ENCODE results near the gene TNFSF10.

TNFSF10 gene

GRCh38 chr3:172546105-172546504 is 22.9 kb upstream of the TNFSF10 start:
- TF ChIP-seq CTCF (IDR thresholded peaks at IDR 0.05; ENCODE audit: borderline replicate concordance, control extremely low read depth, extremely low read depth, insufficient read depth, missing control alignments), result no peak
- in situ Hi-C loops (cut with MboI; ENCODE audit: low sequenced_read_pairs, unreplicated experiment), result no loop called here

DNA sequence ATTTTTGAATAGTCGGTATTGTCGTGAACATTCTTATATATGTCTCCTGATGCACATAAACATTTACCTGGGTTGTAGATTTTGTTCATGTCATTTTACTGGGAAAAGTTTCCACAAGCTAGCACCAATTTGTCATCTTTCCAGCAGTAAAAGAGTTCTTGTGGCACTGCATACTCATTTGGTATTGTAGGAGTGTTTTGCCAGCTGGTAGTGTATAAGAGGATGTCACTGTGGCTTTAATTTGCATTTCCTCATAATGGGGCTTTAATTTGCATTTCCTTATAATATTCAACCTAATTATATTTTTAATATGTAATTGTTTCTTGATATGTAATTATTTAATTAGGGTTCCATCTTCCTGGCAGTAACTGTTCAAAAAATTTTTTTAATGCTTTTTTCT is 21.2 kb upstream of the TNFSF10 start:
- TF ChIP-seq CTCF (IDR thresholded peaks at IDR 0.05; ENCODE audit: borderline replicate concordance, control extremely low read depth, extremely low read depth, insufficient read depth, missing control alignments), result no peak
- DNase-seq (ENCODE audit: low spot score), result no peak
- in situ Hi-C loops (cut with MboI; ENCODE audit: low sequenced_read_pairs, unreplicated experiment), result no loop called here

More at GRCh38 chr3:172546105-172546504, 22.9 kb upstream of the TNFSF10 start:
- DNase-seq (ENCODE audit: low spot score), result no peak

DNA sequence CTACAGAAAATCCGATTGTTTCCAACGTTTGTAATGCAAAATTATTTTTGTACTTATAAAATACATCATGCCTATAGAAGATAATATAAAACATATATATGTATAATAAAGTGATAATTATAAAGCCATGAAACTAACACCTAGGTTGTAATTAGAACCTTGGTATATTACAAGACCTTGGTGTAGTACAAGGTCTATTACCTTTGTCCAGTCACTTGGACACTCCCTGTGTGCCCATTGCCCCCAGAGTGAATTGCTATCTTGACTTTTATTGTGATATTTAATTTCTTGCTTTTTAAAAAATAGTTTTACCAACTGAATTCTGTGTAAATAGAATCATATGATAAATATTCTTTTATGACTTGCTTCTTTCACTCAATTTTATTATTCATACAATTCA is 20.7 kb upstream of the TNFSF10 start:
- TF ChIP-seq CTCF (IDR thresholded peaks at IDR 0.05; ENCODE audit: borderline replicate concordance, control extremely low read depth, extremely low read depth, insufficient read depth, missing control alignments), result no peak
- in situ Hi-C loops (cut with MboI; ENCODE audit: low sequenced_read_pairs, unreplicated experiment), result no loop called here
- DNase-seq (ENCODE audit: low spot score), result no peak

- DNase-seq (ENCODE audit: low spot score), result no peak
- in situ Hi-C loops (cut with MboI; ENCODE audit: low sequenced_read_pairs, unreplicated experiment), result no loop called here
- TF ChIP-seq CTCF (IDR thresholded peaks at IDR 0.05; ENCODE audit: borderline replicate concordance, control extremely low read depth, extremely low read depth, insufficient read depth, missing control alignments), result no peak
These were observed 20.2 kb upstream of the TNFSF10 start for GRCh38 chr3:172543419-172543818.

GRCh38 chr3:172542999-172543398 is 19.8 kb upstream of the TNFSF10 start:
- in situ Hi-C loops (cut with MboI; ENCODE audit: low sequenced_read_pairs, unreplicated experiment), result no loop called here
- no peak for TF ChIP-seq CTCF (IDR thresholded peaks at IDR 0.05; ENCODE audit: borderline replicate concordance, control extremely low read depth, extremely low read depth, insufficient read depth, missing control alignments)

GRCh38 chr3:172541945-172542488 is 18.8 kb upstream of the TNFSF10 start:
- no peak for TF ChIP-seq CTCF (IDR thresholded peaks at IDR 0.05; ENCODE audit: borderline replicate concordance, control extremely low read depth, extremely low read depth, insufficient read depth, missing control alignments)
- in situ Hi-C loops (cut with MboI; ENCODE audit: low sequenced_read_pairs, unreplicated experiment), result no loop called here
- no peak for DNase-seq (ENCODE audit: low spot score)

More at GRCh38 chr3:172542999-172543398, 19.8 kb upstream of the TNFSF10 start:
- DNase-seq (ENCODE audit: low spot score), result no peak

Data from GM13976 (cell line).